K562 (cell line): Measurements from ENCODE around the gene MARK2. TPM values are rescaled to one million over a fixed set of nuclear protein-coding genes. Genes with fewer than 3 reads are reported as not detected.

Source experiments
- BACH1 ChIP-seq: fragments of 200-800 bp; sonication (Bioruptor generic); IDR thresholded peaks from 2 replicates; pipeline ENCODE4 v1.6.1; 2016; ENCODE audit warnings: missing genetic modification characterization, missing compliant biosample characterization
- BHLHE40 ChIP-seq: IDR thresholded peaks from 2 replicates; pipeline ENCODE4 v1.6.1; 2011; ENCODE audit warnings: low read length, improper control_type of control experiment
- CBX3 ChIP-seq, 2 experiments: IDR thresholded peaks; 1 replicate in 1 of 2; 2 replicates in 1 of 2; pipeline ENCODE4 v1.6.1; 2012; ENCODE audit warnings: inconsistent platforms in 2 of 2, low read length in 2 of 2, borderline replicate concordance in 1 of 2, control low read depth in 1 of 2
- CREBBP ChIP-seq: IDR thresholded peaks from one replicate; pipeline ENCODE4 v1.6.1; 2012; ENCODE audit warnings: low read depth, mild to moderate bottlenecking, control low read depth, inconsistent platforms, low read length
- EP300 ChIP-seq: IDR thresholded peaks from 2 replicates; pipeline ENCODE4 v1.6.1; 2012; ENCODE audit warnings: low read length, improper control_type of control experiment
- EP400 ChIP-seq: fragments of 450-650 bp; IDR thresholded peaks from 2 replicates; pipeline ENCODE4 v1.6.1; 2017; ENCODE audit warnings: antibody characterized with exemption, mild to moderate bottlenecking, moderate library complexity
- FOXK2 ChIP-seq, 2 experiments: fragments of 450-650 bp; IDR thresholded peaks in 1 of 2; conservative IDR thresholded peaks in 1 of 2; 2 replicates each; pipeline ENCODE4 v1.6.1; 2016; ENCODE audit warnings: low read depth in 2 of 2, mild to moderate bottlenecking in 1 of 2
- GATAD2A ChIP-seq: fragments of 450-650 bp; IDR thresholded peaks from 2 replicates; pipeline ENCODE4 v1.6.1; 2017
- L3MBTL2 ChIP-seq: fragments of 450-650 bp; IDR thresholded peaks from 2 replicates; pipeline ENCODE4 v1.6.1; 2016; ENCODE audit warnings: mild to moderate bottlenecking, moderate library complexity
- LEF1 ChIP-seq: fragments of 450-650 bp; IDR thresholded peaks from 2 replicates; pipeline ENCODE4 v1.6.1; 2016; ENCODE audit warnings: mild to moderate bottlenecking
- OTX1 ChIP-seq: fragments of 450-650 bp; formaldehyde crosslinking; IDR thresholded peaks from 2 replicates; pipeline ENCODE4 v1.4.0; 2022; ENCODE audit warnings: mild to moderate bottlenecking
- POLR2AphosphoS2 ChIP-seq: IDR thresholded peaks from 2 replicates; pipeline ENCODE4 v1.6.1; 2012; ENCODE audit warnings: low read length, improper control_type of control experiment
- TEAD1 ChIP-seq, 2 experiments: fragments of 450-650 bp in 1 of 2; sonication (generic) in 1 of 2; formaldehyde crosslinking; IDR thresholded peaks; 2 replicates each; pipeline versions ENCODE4 v1.4.0 to v1.8.0; 2020 to 2022; ENCODE audit warnings: mild to moderate bottlenecking in 2 of 2, missing genetic modification reagents in 1 of 2
- ZC3H8 ChIP-seq: fragments of 450-650 bp; IDR thresholded peaks from 2 replicates; pipeline ENCODE4 v1.6.1; 2017
- ZFP1 ChIP-seq: fragments of 450-650 bp; formaldehyde crosslinking; IDR thresholded peaks from 2 replicates; pipeline ENCODE4 v1.4.0; 2020; ENCODE audit warnings: mild to moderate bottlenecking, mixed read lengths
- ZNF174 ChIP-seq: fragments of 250-450 bp; sonication (Bioruptor Pico); IDR thresholded peaks from 2 replicates; pipeline ENCODE4 v1.4.0; 2020; ENCODE audit warnings: mild to moderate bottlenecking
- ZNF316 ChIP-seq: fragments of 450-650 bp; IDR thresholded peaks from 2 replicates; pipeline ENCODE4 v1.6.1; 2016
- ZNF764 ChIP-seq: fragments of 250-450 bp; sonication (Bioruptor Pico); IDR thresholded peaks from 2 replicates; pipeline ENCODE4 v1.4.0; 2020; ENCODE audit warnings: low read depth, mild to moderate bottlenecking, moderate library complexity
- ZNF79 ChIP-seq: fragments of 250-450 bp; sonication (Bioruptor Pico); IDR thresholded peaks from 2 replicates; pipeline ENCODE4 v1.4.0; 2020; ENCODE audit warnings: low read depth, mild to moderate bottlenecking, moderate library complexity
- polyA plus RNA-seq, 8 experiments: library from polyadenylated mRNA; depleted of rRNA in 4 of 8; stranded (reverse) in 5 of 8; unstranded in 3 of 8; fragments of >200 nt; fragmentation: Nextera tagmentation in 2 of 8; fragmentation: Illumina TruSeq in 1 of 8; extraction: Ambion mirVana in 2 of 8; extraction: Trizol in 1 of 8; gene quantifications; 2 replicates each; pipeline versions ENCODE4 v1.2.1 to v1.2.3, GENCODE V29; 2011 to 2014; ENCODE audit warnings: inconsistent platforms in 1 of 8, missing spikeins in 1 of 8
- total RNA-seq, 7 experiments: library from RNA; depleted of rRNA in 6 of 7; stranded (reverse); fragments of >200 nt in 6 of 7; fragmentation: Illumina TruSeq in 2 of 7; extraction: Trizol in 2 of 7; gene quantifications; 2 replicates each; pipeline versions ENCODE4 v1.2.1 to v1.2.3, GENCODE V29; 2011 to 2021; ENCODE audit warnings: low replicate concordance in 1 of 7
- TF ChIP-seq, protein P1 (sequence below): fragments of 250-450 bp; sonication (Bioruptor Pico); IDR thresholded peaks from 2 replicates; pipeline ENCODE4 v1.5.0; 2021
- TF ChIP-seq, protein P2 (sequence below): fragments of 250-450 bp; sonication (Bioruptor Pico); IDR thresholded peaks from 2 replicates; pipeline ENCODE4 v1.8.0; 2021; ENCODE audit warnings: moderate library complexity, mild to moderate bottlenecking, inconsistent platforms
- TF ChIP-seq, protein P3 (sequence below): fragments of 450-650 bp; IDR thresholded peaks from 2 replicates; pipeline ENCODE4 v1.6.1; 2016
- TF ChIP-seq, protein P4 (sequence below), 2 experiments: IDR thresholded peaks; 2 replicates each; pipeline ENCODE4 v1.6.1; 2011; ENCODE audit warnings: borderline replicate concordance in 1 of 2, control low read depth in 1 of 2, low read depth in 1 of 2, low read length in 1 of 2, mild to moderate bottlenecking in 1 of 2, mixed read lengths in 1 of 2, moderate library complexity in 1 of 2; ENCODE audit not compliant: insufficient read depth in 1 of 2, insufficient read length in 1 of 2, poor library complexity in 1 of 2, severe bottlenecking in 1 of 2; ENCODE audit errors: extremely low read depth in 1 of 2

Gene MARK2
- total and polyA plus RNA-seq, 9 of the 15 experiments (the other 6 are each of a cell fraction or from before 2014, with no cell fraction given): 0.32 to 43.5 (median 15.1) TPM

DNA sequence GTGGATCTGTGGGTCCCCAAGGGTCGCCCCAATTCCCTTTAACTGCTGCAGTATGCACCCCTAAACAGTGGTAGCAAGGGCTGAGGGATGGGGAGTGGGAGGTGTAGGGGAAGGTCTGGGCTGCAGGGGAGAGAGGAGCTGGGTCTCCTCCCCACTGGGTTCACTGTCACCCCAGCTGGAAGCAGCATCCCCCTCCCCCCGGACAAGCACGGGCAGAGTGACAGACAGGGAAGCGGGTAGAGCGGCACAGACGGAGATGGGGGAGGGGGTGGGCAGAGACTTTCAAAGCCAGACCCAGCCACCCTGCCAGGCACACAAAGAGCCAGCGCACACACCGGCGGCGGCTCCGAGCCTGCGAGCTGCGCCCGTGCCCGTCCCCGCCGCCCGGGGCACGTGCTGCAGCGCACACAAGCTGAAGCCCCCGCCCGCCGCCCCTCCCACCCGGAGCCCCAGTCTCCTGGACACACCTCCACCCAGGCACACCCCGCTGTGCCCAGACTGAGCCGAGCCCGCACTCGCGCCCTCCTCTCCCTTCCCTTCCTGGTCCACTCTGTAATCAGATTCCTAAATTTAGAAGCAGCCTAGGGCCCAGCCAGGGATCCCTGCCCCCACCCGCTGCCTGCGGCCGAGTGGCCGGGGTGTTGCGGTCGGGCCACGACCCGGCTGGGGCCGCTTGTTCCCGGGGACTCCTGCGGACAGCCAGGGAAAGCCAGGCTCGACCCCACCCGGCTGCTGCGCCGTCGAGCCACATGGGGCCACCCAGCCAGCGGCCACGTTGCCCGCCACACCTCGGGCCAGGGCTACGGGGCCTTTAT, 79.0 kb downstream of the MARK2 start (continued):
- TF ChIP-seq ZNF316: no peak
- no peak for TF ChIP-seq ZNF79
- TF ChIP-seq CREBBP: no peak
- 0 out of 2 replicates have a peak, but pooled peaks have one; percentile 25 for TF ChIP-seq EP300
- TF ChIP-seq OTX1 (CRISPR knock-in tag): no peak
- TF ChIP-seq CBX3 (IDR thresholded peaks at IDR 0.05; ENCODE audit: borderline replicate concordance in 1 of 2, low read length in 2 of 2): no peak
- TF ChIP-seq, protein P1, sequence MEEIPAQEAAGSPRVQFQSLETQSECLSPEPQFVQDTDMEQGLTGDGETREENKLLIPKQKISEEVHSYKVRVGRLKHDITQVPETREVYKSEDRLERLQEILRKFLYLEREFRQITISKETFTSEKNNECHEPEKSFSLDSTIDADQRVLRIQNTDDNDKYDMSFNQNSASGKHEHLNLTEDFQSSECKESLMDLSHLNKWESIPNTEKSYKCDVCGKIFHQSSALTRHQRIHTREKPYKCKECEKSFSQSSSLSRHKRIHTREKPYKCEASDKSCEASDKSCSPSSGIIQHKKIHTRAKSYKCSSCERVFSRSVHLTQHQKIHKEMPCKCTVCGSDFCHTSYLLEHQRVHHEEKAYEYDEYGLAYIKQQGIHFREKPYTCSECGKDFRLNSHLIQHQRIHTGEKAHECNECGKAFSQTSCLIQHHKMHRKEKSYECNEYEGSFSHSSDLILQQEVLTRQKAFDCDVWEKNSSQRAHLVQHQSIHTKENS (CRISPR knock-in tag): no peak
- TF ChIP-seq GATAD2A: peak; percentile 22; the same call in 1 of the 2 replicates
- TF ChIP-seq, protein P2, sequence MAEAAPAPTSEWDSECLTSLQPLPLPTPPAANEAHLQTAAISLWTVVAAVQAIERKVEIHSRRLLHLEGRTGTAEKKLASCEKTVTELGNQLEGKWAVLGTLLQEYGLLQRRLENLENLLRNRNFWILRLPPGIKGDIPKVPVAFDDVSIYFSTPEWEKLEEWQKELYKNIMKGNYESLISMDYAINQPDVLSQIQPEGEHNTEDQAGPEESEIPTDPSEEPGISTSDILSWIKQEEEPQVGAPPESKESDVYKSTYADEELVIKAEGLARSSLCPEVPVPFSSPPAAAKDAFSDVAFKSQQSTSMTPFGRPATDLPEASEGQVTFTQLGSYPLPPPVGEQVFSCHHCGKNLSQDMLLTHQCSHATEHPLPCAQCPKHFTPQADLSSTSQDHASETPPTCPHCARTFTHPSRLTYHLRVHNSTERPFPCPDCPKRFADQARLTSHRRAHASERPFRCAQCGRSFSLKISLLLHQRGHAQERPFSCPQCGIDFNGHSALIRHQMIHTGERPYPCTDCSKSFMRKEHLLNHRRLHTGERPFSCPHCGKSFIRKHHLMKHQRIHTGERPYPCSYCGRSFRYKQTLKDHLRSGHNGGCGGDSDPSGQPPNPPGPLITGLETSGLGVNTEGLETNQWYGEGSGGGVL (CRISPR knock-in tag): no peak
- peak; percentile 77; the same call in 1 of the 2 replicates for TF ChIP-seq BHLHE40
- no peak for TF ChIP-seq ZNF174 (CRISPR knock-in tag)
- TF ChIP-seq LEF1: peak; percentile 68
- TF ChIP-seq, protein P3, sequence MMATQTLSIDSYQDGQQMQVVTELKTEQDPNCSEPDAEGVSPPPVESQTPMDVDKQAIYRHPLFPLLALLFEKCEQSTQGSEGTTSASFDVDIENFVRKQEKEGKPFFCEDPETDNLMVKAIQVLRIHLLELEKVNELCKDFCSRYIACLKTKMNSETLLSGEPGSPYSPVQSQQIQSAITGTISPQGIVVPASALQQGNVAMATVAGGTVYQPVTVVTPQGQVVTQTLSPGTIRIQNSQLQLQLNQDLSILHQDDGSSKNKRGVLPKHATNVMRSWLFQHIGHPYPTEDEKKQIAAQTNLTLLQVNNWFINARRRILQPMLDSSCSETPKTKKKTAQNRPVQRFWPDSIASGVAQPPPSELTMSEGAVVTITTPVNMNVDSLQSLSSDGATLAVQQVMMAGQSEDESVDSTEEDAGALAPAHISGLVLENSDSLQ: peak; percentile 78
- TF ChIP-seq BACH1 (tag): no peak
- 0 out of 4 replicates have a peak, but pooled peaks of 1 of the 2 experiments have one; percentile 25 for TF ChIP-seq FOXK2 (conservative IDR thresholded peaks at IDR 0.05 in 1 of 2, IDR thresholded peaks at IDR 0.05 in 1 of 2; ENCODE audit: low read depth in 2 of 2)
- TF ChIP-seq, protein P4, sequence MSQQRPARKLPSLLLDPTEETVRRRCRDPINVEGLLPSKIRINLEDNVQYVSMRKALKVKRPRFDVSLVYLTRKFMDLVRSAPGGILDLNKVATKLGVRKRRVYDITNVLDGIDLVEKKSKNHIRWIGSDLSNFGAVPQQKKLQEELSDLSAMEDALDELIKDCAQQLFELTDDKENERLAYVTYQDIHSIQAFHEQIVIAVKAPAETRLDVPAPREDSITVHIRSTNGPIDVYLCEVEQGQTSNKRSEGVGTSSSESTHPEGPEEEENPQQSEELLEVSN (IDR thresholded peaks at IDR 0.05; ENCODE audit: borderline replicate concordance in 1 of 2, extremely low read depth in 1 of 2, insufficient read depth in 1 of 2, insufficient read length in 1 of 2, low read depth in 1 of 2, low read length in 1 of 2, poor library complexity in 1 of 2, severe bottlenecking in 1 of 2): peak; percentile 38 to 74
- TF ChIP-seq POLR2AphosphoS2: no peak
- no peak for TF ChIP-seq ZNF764 (CRISPR knock-in tag)
- 0 out of 4 replicates have a peak, but pooled peaks of 1 of the 2 experiments have one; percentile 27 for TF ChIP-seq TEAD1 (CRISPR knock-in tag; IDR thresholded peaks at IDR 0.05)
- TF ChIP-seq ZC3H8: no peak
- peak; percentile 80; the same call in 1 of the 2 replicates for TF ChIP-seq L3MBTL2
- TF ChIP-seq EP400: peak; percentile 26; the same call in 1 of the 2 replicates
- TF ChIP-seq ZFP1 (CRISPR knock-in tag): no peak
